BJ (cell line): Measurements from ENCODE around the gene GCSAM. TPM values are rescaled to one million over a fixed set of nuclear protein-coding genes. Genes with fewer than 3 reads are reported as not detected.

Source experiments
- CTCF ChIA-PET: fragments of 350-600 bp; formaldehyde crosslinking; extraction: SDS; loops from one replicate; lab custom pipeline; 2021; ENCODE audit warnings: antibody characterized with exemption, inconsistent platforms; lab: Yijun Ruan, JAX
- POLR2A ChIA-PET: fragments of 300-600 bp; sonication (Branson Sonifier 250); formaldehyde crosslinking; extraction: SDS; loops from one replicate; lab custom pipeline; 2021; ENCODE audit warnings: antibody characterized with exemption; lab: Charles Lee
- DNase-seq: peaks from one replicate; pipeline ENCODE4 v3.0.0-alpha.2; 2011; ENCODE audit warnings: low read depth
- H3K27me3 ChIP-seq: 2 replicates; pipeline ENCODE4 v1.6.0; 2011; ENCODE audit warnings: low read length; ENCODE audit not compliant: control insufficient read depth, insufficient read depth
- H3K36me3 ChIP-seq: 2 replicates; pipeline ENCODE4 v1.5.1; 2011; ENCODE audit warnings: low read length; ENCODE audit not compliant: control insufficient read depth, insufficient read depth
- H3K4me3 ChIP-seq: 2 replicates; pipeline ENCODE4 v1.5.1; 2011; ENCODE audit warnings: low read depth, mild to moderate bottlenecking, control low read depth, low read length
- polyA plus RNA-seq: library from polyadenylated mRNA; depleted of rRNA; stranded (reverse); fragments of >200 nt; gene quantifications from 2 replicates; pipeline ENCODE4 v1.2.3, GENCODE V29; 2011
- TF ChIP-seq, protein P1 (sequence below): IDR thresholded peaks from 2 replicates; pipeline ENCODE4 v1.5.1; 2011; ENCODE audit warnings: low read depth, mild to moderate bottlenecking, control low read depth, inconsistent platforms, low read length, moderate library complexity; ENCODE audit not compliant: insufficient read depth

The GCSAM gene
- polyA plus RNA-seq, 1 experiment, result not detected

DNA sequence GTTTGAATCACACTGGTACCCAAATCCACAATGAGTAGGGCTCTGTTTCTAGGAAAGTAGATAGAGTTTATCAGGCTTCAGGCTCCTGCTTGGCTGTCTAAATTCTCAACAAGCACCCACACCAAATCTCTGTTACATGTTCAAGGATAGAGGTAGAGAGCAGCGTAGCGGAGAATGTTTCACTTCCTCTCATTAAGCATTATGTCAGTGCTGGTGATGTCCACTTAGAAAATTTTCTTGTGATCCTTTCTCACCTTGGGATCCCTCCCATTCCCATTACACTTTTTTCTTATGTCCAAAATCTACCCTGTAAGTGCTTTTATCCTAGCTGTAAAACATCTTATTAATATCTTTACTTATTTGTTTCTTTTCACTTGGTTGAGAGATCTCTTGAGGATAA lies 34.7 kb upstream of the GCSAM start:
- Histone ChIP-seq H3K36me3 (no peaks in the 10 kb centered on the region), H3K27me3 (no peaks in the 10 kb centered on the region), H3K4me3 (no peak overlapping the region)
- DNase-seq, result no peak
- TF ChIP-seq, protein P1, sequence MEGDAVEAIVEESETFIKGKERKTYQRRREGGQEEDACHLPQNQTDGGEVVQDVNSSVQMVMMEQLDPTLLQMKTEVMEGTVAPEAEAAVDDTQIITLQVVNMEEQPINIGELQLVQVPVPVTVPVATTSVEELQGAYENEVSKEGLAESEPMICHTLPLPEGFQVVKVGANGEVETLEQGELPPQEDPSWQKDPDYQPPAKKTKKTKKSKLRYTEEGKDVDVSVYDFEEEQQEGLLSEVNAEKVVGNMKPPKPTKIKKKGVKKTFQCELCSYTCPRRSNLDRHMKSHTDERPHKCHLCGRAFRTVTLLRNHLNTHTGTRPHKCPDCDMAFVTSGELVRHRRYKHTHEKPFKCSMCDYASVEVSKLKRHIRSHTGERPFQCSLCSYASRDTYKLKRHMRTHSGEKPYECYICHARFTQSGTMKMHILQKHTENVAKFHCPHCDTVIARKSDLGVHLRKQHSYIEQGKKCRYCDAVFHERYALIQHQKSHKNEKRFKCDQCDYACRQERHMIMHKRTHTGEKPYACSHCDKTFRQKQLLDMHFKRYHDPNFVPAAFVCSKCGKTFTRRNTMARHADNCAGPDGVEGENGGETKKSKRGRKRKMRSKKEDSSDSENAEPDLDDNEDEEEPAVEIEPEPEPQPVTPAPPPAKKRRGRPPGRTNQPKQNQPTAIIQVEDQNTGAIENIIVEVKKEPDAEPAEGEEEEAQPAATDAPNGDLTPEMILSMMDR, result no peak
- ChIA-PET CTCF (no interaction called here), POLR2A (no interaction called here)

DNA sequence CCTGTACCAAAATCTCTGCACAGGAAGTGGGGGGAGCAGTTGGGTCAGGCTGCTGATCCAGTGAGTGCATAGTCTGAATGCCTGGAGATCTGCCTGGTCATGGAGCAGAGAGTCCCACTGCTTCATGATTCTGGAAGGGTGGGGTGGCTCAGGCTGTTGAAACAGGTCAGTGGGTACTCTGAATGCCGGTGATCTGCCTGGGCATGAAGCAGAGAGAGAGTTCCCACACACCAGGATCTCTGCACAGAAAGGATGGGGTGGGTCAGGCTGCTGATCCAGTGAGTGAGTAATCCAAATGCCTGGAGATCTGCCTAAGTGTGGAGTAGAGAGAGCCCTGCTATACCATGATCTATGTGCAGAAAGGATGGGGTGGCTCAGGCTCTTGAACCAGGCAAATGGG lies 16.1 kb upstream of the GCSAM start:
- H3K36me3 ChIP-seq, result no peaks in the 10 kb centered on the region
- no peak overlapping the region for H3K4me3 ChIP-seq
- no peaks in the 10 kb centered on the region for H3K27me3 ChIP-seq
- CTCF ChIA-PET, result interaction anchor here (1.4 kb wide), 1 partner anchor 11 kb away, joined by 8 read pairs; no protein-coding TSS in a partner anchor
- POLR2A ChIA-PET, result no interaction called here
- DNase-seq, result no peak
- TF ChIP-seq, protein P1, result no peak

DNA sequence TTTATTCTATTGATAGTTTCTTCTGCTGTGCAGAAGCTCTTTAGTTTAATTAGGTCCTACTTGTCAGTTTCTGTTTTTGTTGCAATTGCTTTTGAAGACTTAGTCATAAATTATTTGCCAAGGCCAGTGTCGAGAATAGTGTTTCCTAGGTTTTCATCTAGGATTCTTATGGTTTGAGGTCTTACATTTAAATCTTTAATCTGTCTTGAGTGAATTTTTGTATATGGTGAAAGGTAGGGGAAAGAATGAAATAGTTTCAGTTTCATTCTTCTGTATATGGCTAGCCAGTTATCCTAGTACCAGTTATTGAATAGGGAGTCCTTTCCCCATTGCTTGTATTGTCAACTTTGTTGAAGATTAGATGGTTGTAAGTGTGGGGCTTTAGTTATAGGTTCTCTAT lies 10.6 kb upstream of the GCSAM start:
- Histone ChIP-seq H3K27me3 (no peaks in the 10 kb centered on the region; the same call in 1 of the 2 replicates), H3K4me3 (no peak overlapping the region), H3K36me3 (no peaks in the 10 kb centered on the region)
- no peak for DNase-seq
- POLR2A ChIA-PET, result no interaction called here
- TF ChIP-seq, protein P1, result no peak
- CTCF ChIA-PET, result no interaction called here

DNA sequence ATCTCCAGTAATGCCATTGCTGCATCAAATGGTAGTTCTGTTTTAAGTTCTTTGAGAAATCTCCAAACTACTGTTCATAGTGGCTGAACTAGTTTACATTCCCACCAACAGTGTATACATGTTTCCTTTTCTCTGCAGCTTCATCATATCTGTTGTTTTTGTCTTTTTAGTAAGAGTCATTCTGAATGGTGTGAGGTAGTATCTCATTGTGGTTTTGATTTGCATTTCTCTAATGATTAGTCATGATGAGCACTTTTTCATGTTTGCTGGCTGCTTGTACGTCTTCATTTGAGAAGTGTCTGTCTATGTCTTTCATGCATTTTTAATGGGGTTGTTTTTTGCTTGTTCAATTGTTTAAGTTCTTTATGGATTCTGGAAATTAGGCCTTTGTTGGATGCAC lies 10.2 kb upstream of the GCSAM start:
- Histone ChIP-seq H3K36me3 (no peaks in the 10 kb centered on the region), H3K27me3 (no peaks in the 10 kb centered on the region; the same call in 1 of the 2 replicates), H3K4me3 (no peak overlapping the region)
- TF ChIP-seq, protein P1, result no peak
- ChIA-PET CTCF (no interaction called here), POLR2A (no interaction called here)
- DNase-seq, result no peak

DNA sequence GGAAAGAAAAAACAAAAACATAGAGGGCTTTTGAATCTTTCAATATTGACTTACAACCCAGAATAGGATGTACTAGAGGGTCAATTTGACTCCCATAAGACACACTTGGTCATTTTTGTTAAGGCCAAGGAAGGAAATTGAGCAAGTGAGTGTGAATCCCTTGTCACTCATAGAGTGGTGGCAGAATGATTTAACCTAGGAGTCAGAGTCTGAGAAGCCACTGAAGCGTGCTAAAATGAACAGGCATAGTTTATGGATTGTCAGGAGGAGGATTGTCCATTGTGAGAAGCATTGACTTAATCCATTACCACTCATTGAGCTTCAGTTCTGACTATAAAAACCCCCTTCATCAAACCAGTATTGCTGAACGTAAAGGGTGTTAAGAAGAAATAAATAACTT lies 8.2 kb upstream of the GCSAM start:
- TF ChIP-seq, protein P1, result no peak
- H3K4me3 ChIP-seq, result no peak overlapping the region
- H3K36me3 ChIP-seq, result no peaks in the 10 kb centered on the region
- DNase-seq, result no peak
- no peaks in the 10 kb centered on the region; the same call in 1 of the 2 replicates for H3K27me3 ChIP-seq
- ChIA-PET CTCF (no interaction called here), POLR2A (no interaction called here)
